Dendritic cell treated with granulocyte-macrophage colony-stimulating factor and Interleukin-4, amounts not matched to agents 40 ng/mL and 50 ng/mL, for 4 days (primary cell): ENCODE data around the gene NEDD4L.

Experiments
- H3K27ac Mint-ChIP-seq: one replicate; pipeline ENCODE4 v1.8.0; 2022; ENCODE audit warnings: mild to moderate bottlenecking, mixed read lengths
- H3K27me3 Mint-ChIP-seq: one replicate; pipeline ENCODE4 v1.8.0; 2022; ENCODE audit warnings: mild to moderate bottlenecking, mixed read lengths
- H3K36me3 Mint-ChIP-seq: one replicate; pipeline ENCODE4 v1.8.0; 2022; ENCODE audit warnings: low read depth, mixed read lengths
- H3K4me1 Mint-ChIP-seq: one replicate; pipeline ENCODE4 v1.8.0; 2022; ENCODE audit warnings: low read depth, mixed read lengths
- H3K4me3 Mint-ChIP-seq: one replicate; pipeline ENCODE4 v1.8.0; 2022; ENCODE audit warnings: mild to moderate bottlenecking, moderate library complexity, mixed read lengths
- H3K9me3 Mint-ChIP-seq: one replicate; pipeline ENCODE4 v1.8.0; 2022; ENCODE audit warnings: mixed read lengths
- intact Hi-C: fragments of 100-400 bp; cut with micrococcal nuclease; formaldehyde crosslinking; loops from one replicate; pipeline ENCODE4 v1.15.0; 2022

The NEDD4L gene

GRCh38 chr18:58098706-58099105 lies 54.7 kb downstream of the NEDD4L start:
- intact Hi-C loops, result no loop called here
- Mint-ChIP-seq H3K4me1 (peaks cover 10% of the 10 kb centered on the region), H3K27ac (no peak overlapping the region), H3K9me3 (no peaks in the 10 kb centered on the region), H3K4me3 (no peak overlapping the region), H3K36me3 (no peaks in the 10 kb centered on the region), H3K27me3 (peaks cover 6% of the 10 kb centered on the region)

GRCh38 chr18:58100154-58100553 lies 56.1 kb downstream of the NEDD4L start:
- H3K27ac Mint-ChIP-seq, result no peak overlapping the region
- no peaks in the 10 kb centered on the region for H3K36me3 Mint-ChIP-seq

GRCh38 chr18:58101291-58101794 lies 57.3 kb downstream of the NEDD4L start:
- no peaks in the 10 kb centered on the region for H3K36me3 Mint-ChIP-seq
- no peaks in the 10 kb centered on the region for H3K9me3 Mint-ChIP-seq
- peaks cover 10% of the 10 kb centered on the region for H3K27me3 Mint-ChIP-seq
- no peak overlapping the region for H3K27ac Mint-ChIP-seq
- intact Hi-C loops, result no loop called here
- peaks cover 19% of the 10 kb centered on the region for H3K4me1 Mint-ChIP-seq
- H3K4me3 Mint-ChIP-seq, result no peak overlapping the region

More at GRCh38 chr18:58100154-58100553, 56.1 kb downstream of the NEDD4L start:
- H3K4me3 Mint-ChIP-seq, result no peak overlapping the region
- peaks cover 10% of the 10 kb centered on the region for H3K27me3 Mint-ChIP-seq
- peaks cover 19% of the 10 kb centered on the region for H3K4me1 Mint-ChIP-seq
- intact Hi-C loops, result no loop called here
- no peaks in the 10 kb centered on the region for H3K9me3 Mint-ChIP-seq

- Mint-ChIP-seq H3K9me3 (no peaks in the 10 kb centered on the region), H3K4me3 (no peak overlapping the region), H3K27ac (no peak overlapping the region), H3K36me3 (no peaks in the 10 kb centered on the region), H3K4me1 (peaks cover 16% of the 10 kb centered on the region), H3K27me3 (peaks cover 10% of the 10 kb centered on the region)
- intact Hi-C loops, result no loop called here
Observed at GRCh38 chr18:58102018-58102417, 58.0 kb downstream of the NEDD4L start.

- H3K27me3 Mint-ChIP-seq, result peaks cover 12% of the 10 kb centered on the region
- H3K4me1 Mint-ChIP-seq, result peaks cover 13% of the 10 kb centered on the region
- H3K36me3 Mint-ChIP-seq, result no peaks in the 10 kb centered on the region
- intact Hi-C loops, result no loop called here
- H3K4me3 Mint-ChIP-seq, result no peak overlapping the region
- no peak overlapping the region for H3K27ac Mint-ChIP-seq
- no peaks in the 10 kb centered on the region for H3K9me3 Mint-ChIP-seq
Observed at GRCh38 chr18:58102875-58103274, 58.8 kb downstream of the NEDD4L start.

- intact Hi-C loops, result no loop called here
- Mint-ChIP-seq H3K4me1 (peaks cover 13% of the 10 kb centered on the region), H3K36me3 (no peaks in the 10 kb centered on the region), H3K27ac (no peak overlapping the region), H3K27me3 (peaks cover 12% of the 10 kb centered on the region), H3K4me3 (no peak overlapping the region), H3K9me3 (no peaks in the 10 kb centered on the region)
Observed at GRCh38 chr18:58103339-58103985, 59.4 kb downstream of the NEDD4L start.

GRCh38 chr18:58104096-58104495 lies 60.1 kb downstream of the NEDD4L start:
- Mint-ChIP-seq H3K4me3 (no peak overlapping the region), H3K4me1 (peaks cover 13% of the 10 kb centered on the region), H3K27ac (no peak overlapping the region), H3K9me3 (no peaks in the 10 kb centered on the region), H3K27me3 (peaks cover 13% of the 10 kb centered on the region), H3K36me3 (no peaks in the 10 kb centered on the region)
- intact Hi-C loops, result no loop called here

- no peaks in the 10 kb centered on the region for H3K9me3 Mint-ChIP-seq
- no peak overlapping the region for H3K4me3 Mint-ChIP-seq
- peaks cover 13% of the 10 kb centered on the region for H3K4me1 Mint-ChIP-seq
- H3K27ac Mint-ChIP-seq, result no peak overlapping the region
- intact Hi-C loops, result no loop called here
- peaks cover 19% of the 10 kb centered on the region for H3K27me3 Mint-ChIP-seq
- no peaks in the 10 kb centered on the region for H3K36me3 Mint-ChIP-seq
Observed at GRCh38 chr18:58105206-58105887, 61.3 kb downstream of the NEDD4L start.

- Mint-ChIP-seq H3K27ac (no peak overlapping the region), H3K4me3 (no peak overlapping the region), H3K27me3 (peaks cover 19% of the 10 kb centered on the region), H3K9me3 (no peaks in the 10 kb centered on the region), H3K36me3 (no peaks in the 10 kb centered on the region), H3K4me1 (peaks cover 13% of the 10 kb centered on the region)
- intact Hi-C loops, result no loop called here
Observed at GRCh38 chr18:58105888-58106260, 61.8 kb downstream of the NEDD4L start.

- Mint-ChIP-seq H3K27ac (no peak overlapping the region), H3K9me3 (no peaks in the 10 kb centered on the region), H3K36me3 (no peaks in the 10 kb centered on the region), H3K4me3 (no peak overlapping the region), H3K27me3 (peaks cover 19% of the 10 kb centered on the region), H3K4me1 (peaks cover 13% of the 10 kb centered on the region)
- intact Hi-C loops, result no loop called here
Observed at GRCh38 chr18:58106289-58107070, 62.5 kb downstream of the NEDD4L start.

GRCh38 chr18:58109256-58109655 lies 65.2 kb downstream of the NEDD4L start:
- peaks cover 13% of the 10 kb centered on the region for H3K27me3 Mint-ChIP-seq
- intact Hi-C loops, result no loop called here
- no peak overlapping the region for H3K4me3 Mint-ChIP-seq
- peaks cover 3% of the 10 kb centered on the region for H3K4me1 Mint-ChIP-seq
- H3K9me3 Mint-ChIP-seq, result no peaks in the 10 kb centered on the region
- no peaks in the 10 kb centered on the region for H3K36me3 Mint-ChIP-seq
- no peak overlapping the region for H3K27ac Mint-ChIP-seq

- H3K36me3 Mint-ChIP-seq, result no peaks in the 10 kb centered on the region
- H3K4me1 Mint-ChIP-seq, result no peaks in the 10 kb centered on the region
- H3K27me3 Mint-ChIP-seq, result peaks cover 10% of the 10 kb centered on the region
- no peak overlapping the region for H3K27ac Mint-ChIP-seq
- H3K9me3 Mint-ChIP-seq, result no peaks in the 10 kb centered on the region
- intact Hi-C loops, result no loop called here
- no peak overlapping the region for H3K4me3 Mint-ChIP-seq
Observed at GRCh38 chr18:58110398-58110797, 66.4 kb downstream of the NEDD4L start.

GRCh38 chr18:58112174-58112573 lies 68.1 kb downstream of the NEDD4L start:
- H3K27me3 Mint-ChIP-seq, result peaks cover 12% of the 10 kb centered on the region
- intact Hi-C loops, result no loop called here
- H3K9me3 Mint-ChIP-seq, result no peaks in the 10 kb centered on the region
- no peaks in the 10 kb centered on the region for H3K36me3 Mint-ChIP-seq
- H3K4me1 Mint-ChIP-seq, result no peaks in the 10 kb centered on the region
- H3K27ac Mint-ChIP-seq, result no peak overlapping the region
- H3K4me3 Mint-ChIP-seq, result no peak overlapping the region

- peaks cover 14% of the 10 kb centered on the region for H3K27me3 Mint-ChIP-seq
- H3K4me1 Mint-ChIP-seq, result no peaks in the 10 kb centered on the region
- no peak overlapping the region for H3K27ac Mint-ChIP-seq
- intact Hi-C loops, result no loop called here
- no peaks in the 10 kb centered on the region for H3K36me3 Mint-ChIP-seq
- no peaks in the 10 kb centered on the region for H3K9me3 Mint-ChIP-seq
- H3K4me3 Mint-ChIP-seq, result no peak overlapping the region
Observed at GRCh38 chr18:58113337-58113736, 69.3 kb downstream of the NEDD4L start.
